Measurements from ENCODE around the gene ATF7IP2.

GRCh38 chr16:10343124-10343760 is 42.6 kb upstream of the ATF7IP2 start:
- no peak for TF ChIP-seq CTCF (conservative IDR thresholded peaks at IDR 0.05 in 1 of 2, IDR thresholded peaks at IDR 0.05 in 1 of 2; ENCODE audit: extremely low read depth in 1 of 2, insufficient read depth in 1 of 2, low read depth in 1 of 2, low read length in 2 of 2)
- no peak for TF ChIP-seq EZH2 (IDR thresholded peaks at IDR 0.05; ENCODE audit: borderline replicate concordance, low read length)
